Measurements from ENCODE around the gene MRPL1.

Gene MRPL1

GRCh38 chr4:77862478-77863216 lies at the start of gene MRPL1:
MRPL1 (plus strand) TSS chr4:77862830; CDS start chr4:77862849, 19 bp downstream.
- DNase-seq: peak; percentile 89

DNA sequence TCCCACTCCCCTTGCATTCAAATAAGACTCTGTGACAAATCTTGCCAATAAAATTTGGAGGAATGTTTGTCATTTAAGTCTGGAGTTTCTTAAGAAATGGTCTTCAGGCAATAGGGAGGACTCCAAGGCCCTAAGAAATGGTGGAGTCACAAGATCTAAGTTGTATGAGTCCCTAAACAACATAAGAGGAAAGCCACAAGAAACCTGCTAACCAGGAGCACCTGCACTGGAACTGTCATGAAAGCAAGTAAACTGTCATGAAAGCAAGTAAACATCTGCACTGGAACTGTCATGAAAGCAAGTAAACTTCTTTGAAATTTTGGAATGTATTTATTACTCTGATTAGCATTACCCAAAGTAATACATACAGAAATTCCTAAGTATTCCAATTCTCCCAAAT lies 47.0 kb upstream of the MRPL1 start:
- no peak for DNase-seq

DNA sequence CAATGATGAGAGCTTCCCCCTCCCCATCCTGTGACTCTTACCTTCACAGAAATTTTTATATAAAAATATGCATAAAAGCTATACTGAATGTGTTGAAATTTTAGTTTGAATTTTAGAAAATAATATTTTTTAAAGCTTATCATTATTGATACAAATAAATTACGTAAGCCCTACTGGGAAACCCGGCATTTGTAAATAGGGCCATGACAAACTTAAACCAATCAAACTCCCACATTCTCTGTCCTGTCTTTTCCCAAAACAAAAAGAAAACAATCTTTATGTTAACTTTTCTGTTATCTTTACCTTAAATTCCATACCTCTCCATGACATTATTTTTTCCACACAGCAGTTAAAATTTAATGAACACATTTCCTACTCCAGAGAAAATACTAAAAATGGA lies 46.1 kb upstream of the MRPL1 start:
- no peak for DNase-seq

DNA sequence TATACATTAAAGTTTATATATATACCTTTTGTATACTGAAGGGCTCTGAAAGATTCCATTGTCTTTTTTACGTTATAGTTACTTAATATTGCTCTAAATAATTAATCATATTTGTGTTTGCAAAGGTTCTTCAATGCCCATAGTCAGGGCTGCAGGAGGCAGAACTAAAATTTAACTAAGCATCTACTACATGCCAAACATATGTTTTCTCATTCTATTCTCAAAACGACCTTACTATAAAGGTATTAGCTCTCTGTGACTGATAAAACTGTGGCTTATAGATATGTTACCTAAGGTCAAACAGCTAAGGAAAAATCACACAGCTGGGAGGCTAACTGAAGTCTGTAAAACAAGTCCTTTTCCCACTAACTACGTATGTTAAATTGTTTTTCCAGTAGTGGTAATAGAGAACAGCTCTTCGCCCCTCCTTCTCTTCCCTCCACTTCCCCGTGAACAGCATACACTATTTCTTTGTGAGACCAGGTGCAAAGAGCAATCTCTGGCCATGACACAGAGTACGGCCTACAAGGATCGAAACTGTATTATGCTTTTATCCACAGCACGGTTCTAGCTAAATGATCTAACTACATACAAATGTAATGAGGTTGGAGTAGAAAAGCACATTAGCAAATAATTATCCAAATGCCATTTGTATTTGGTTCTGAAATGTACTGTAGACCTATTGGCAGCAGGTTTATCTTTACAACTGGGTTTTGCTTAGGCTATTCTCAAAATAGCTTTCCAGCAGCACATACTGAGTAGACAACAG lies 45.1 kb upstream of the MRPL1 start:
- no peak for DNase-seq

GRCh38 chr4:77818073-77818601 lies 44.5 kb upstream of the MRPL1 start:
- DNase-seq: no peak

GRCh38 chr4:77818602-77819403 lies 43.8 kb upstream of the MRPL1 start, which contains the start of gene CNOT6L:
CNOT6L (minus strand) TSS chr4:77819368; CDS start chr4:77819308, 60 bp downstream.
- peak; percentile 87 for DNase-seq

DNA sequence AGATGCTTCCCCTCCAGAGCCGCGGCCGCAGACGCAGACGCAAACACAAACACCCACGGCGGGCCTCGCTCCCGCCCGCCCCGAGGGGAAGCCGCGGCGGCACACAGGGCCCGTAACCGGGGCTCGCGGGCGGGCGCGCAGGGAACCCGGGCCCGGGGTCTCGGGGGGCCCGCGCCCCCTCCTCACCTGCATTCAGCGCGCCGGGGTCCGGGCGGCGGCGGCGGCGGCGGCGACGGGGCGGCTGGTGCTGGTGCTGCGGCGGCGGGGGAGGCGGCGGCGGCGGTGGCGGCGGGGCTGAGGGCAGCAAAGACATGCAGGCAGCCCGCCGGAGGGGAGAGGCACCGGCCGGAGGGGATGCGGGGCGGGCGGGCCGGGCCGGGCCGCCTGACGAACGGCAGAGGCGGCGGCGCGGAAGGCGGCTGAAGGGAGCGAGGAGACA lies 43.2 kb upstream of the MRPL1 start:
- no peak for DNase-seq

DNA sequence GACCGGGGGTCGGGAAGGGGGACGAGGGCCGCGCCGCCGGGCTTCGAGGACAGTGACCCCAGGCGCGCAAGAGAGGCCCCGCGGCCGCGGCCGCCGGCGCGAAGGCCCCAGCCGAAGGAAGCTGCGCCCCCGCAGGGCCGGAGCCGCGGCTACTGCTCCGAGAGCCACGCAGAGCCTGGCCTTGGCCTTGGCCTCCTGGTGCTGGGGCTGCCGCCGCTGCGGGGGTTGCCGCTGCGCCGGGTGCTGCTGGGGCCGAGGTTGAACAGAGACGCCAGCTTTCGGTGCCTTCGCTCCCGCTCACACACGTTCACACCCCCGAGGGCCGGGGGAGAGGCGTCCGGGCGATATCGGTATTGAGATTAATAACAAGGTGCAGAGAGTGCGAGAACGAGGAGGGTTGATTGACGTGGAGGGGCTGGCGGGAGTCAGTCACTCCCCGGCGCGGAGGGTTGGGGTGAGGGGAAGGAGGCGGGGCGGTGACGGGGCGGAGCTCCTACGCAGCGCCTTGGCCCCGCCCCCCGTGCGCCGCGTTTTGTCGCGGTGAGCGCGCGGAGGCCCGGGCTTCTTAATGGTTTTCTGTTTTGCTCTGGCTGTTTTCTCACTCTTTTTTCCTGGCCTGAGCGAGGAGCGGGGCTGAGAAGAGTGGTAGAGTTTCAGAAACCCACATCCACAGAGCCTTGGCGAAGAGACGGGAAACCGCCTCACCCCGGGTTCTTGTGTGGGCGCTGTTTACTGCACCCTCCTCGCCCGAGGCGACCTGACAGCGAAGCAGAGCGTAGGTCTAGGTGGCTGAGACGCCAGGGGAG lies 42.6 kb upstream of the MRPL1 start:
- DNase-seq: peak; percentile 97

DNA sequence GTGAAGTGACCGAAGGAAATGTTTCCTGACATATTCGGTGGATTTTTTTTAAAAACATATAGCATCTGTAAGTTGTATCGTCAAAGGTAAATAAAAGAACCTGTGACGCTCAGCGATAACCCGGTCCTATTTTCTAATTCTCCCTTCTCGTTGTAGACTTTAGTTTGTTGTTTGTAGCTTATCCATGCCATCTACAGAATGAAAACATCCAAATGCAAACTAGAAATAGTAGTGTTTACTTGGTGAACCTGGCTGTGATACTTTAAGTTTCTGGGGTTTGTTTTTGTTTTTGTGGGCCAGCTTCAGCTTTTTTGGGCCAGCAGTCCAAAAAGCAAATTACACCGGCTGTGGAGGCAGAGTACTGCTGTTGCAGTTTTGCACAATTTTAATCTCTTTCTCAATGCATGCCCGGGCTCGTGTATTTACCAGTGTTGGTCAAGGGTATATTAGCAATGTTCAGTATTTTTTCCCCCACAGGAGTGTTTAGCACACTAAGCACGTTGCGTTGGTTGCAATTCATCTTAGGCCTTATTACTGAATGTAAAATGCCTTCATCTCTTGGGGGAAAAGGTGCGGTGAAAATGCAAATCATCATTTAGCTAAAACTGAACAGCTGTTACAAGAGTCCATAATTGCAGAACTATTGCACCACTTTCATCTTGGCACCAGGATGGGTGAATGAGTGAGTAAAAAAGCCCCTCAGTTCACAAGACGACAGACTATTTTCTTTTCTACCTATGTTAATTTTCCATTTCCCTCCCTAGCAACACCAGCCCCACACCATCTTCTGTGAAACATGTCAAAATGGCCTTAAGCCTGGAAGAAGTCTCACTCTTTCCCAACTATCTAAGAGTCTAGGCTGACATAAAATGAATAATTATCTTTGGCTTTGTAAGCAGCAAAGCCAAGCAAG lies 41.7 kb upstream of the MRPL1 start:
- DNase-seq: no peak

- no peak for DNase-seq
These were observed 40.9 kb upstream of the MRPL1 start for GRCh38 chr4:77821775-77822174.

DNA sequence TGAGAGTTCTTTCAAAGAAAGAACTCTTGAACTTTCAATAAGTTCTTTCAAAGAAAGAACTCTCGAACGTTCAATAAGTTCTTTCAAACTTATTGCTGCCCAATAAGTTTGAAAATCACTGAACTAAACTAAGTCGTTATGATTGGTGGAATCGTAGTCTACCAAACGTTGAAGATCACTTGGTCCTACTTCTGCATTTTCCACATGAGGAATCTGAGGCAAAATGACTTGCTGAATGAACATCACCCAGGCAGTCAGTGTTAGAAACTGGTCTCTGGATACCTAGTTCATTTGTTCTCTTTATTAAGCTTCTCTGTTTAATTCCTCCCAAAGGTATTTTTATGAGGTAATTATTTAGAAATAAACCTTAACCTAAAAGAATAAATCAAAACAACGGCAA lies 36.4 kb upstream of the MRPL1 start:
- DNase-seq: no peak

DNA sequence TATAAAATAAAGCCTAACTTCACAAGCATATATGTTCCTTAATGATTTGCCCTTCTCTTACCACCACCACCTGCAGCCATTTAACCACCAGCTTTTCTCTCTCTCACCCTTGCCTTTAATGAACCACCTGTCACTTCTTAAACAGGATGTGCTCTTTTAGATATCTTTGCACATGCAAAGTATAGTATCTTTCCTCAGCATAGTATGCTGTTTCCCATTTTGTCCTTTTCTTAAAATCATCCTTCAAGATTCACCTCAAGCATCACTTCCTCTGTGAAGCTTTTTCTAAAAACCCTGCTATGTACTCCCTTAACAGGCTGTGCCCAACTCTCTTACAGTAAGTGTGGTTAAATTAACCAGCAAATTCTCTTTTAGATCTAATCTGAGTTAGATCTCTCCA lies 35.3 kb upstream of the MRPL1 start:
- DNase-seq: no peak

DNA sequence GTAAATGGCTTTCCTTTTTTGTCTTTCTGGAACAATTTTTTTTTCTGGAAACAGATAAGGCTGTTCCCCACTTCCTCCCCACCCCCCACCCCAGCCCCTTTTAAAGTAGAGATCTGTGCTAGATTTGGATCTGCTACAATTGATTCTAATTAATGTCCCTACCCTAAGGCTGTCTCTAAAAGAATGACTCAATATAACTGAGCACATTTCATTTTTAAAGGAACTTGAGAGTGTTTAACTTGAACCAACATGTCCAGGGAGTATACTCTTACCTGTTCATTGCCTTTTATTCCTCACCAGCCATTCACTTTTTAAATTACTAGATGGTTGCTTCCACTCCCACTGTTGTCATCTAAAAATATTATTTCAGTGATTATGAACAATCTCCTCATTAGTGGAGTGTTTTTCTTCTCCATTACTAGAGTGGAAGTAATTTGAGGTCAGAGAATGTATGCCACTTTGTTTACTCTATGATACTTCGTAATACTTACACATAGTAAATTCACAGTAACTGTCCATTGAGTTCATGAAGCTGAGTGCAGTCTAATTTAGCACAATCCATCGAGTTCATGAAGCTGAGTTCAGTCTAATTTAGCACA lies 29.4 kb upstream of the MRPL1 start:
- no peak for DNase-seq

GRCh38 chr4:77834403-77834802 lies 28.2 kb upstream of the MRPL1 start:
- no peak for DNase-seq

- DNase-seq: no peak
These were observed 19.0 kb upstream of the MRPL1 start for GRCh38 chr4:77843628-77844027.

- DNase-seq: no peak
These were observed 18.3 kb upstream of the MRPL1 start for GRCh38 chr4:77844363-77844762.

DNA sequence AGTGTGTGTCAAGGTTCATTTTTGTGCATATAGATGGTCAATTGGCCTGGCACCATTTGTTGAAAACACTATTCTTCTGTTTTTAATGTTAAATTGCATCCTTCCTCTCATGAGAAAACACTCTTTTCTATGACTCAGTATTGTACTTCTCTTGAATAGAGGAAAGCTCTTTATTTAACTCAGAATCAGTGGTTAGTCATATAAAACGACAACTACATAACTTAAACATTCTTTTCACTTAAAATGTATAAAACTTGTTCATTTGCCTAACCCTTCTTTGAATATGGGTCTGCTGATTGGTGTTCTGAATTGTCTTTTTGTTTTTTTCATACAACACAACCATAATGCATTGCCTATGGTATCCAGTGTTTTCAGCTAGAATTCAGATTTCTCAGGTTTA lies 17.2 kb upstream of the MRPL1 start:
- DNase-seq: no peak

DNA sequence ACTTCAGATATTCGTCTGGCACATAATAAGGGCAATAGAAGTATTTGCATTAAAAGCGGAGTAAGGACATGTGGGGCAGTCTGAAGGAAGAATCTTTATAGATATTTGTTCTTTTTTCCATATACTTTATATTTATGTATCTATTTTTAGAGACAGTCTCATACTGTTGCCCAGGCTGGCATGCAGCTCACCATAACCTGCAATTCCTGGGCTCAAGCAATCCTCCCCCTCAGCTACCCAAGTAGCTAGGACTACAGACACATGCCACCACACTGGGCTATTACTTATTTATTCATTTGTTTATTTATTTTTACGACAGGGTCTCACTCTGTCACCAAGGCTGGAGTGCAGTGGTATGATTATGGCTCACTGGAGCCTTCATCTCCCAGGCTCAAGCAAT lies 16.7 kb upstream of the MRPL1 start:
- DNase-seq: no peak

GRCh38 chr4:77848508-77848907 lies 14.1 kb upstream of the MRPL1 start:
- no peak for DNase-seq

GRCh38 chr4:77849278-77849965 lies 13.2 kb upstream of the MRPL1 start:
- no peak for DNase-seq
